OCI-LY1 (cell line): Measurements from ENCODE around the gene DENND5A.

Source experiments
- H2AFZ ChIP-seq: fragments of 200-600 bp; sonication (generic), shearing (Covaris generic); 2 replicates; pipeline ENCODE4 v1.6.0; 2014; ENCODE audit warnings: antibody characterized with exemption, mild to moderate bottlenecking, low read length
- H3F3A ChIP-seq: fragments of 200-600 bp; sonication (generic), shearing (Covaris generic); 2 replicates; pipeline ENCODE4 v1.6.0; 2014; ENCODE audit warnings: mild to moderate bottlenecking, antibody characterized with exemption, low read length, moderate library complexity; ENCODE audit not compliant: insufficient read depth
- H3K27ac ChIP-seq: fragments of 200-600 bp; sonication (generic); 2 replicates; pipeline ENCODE4 v1.5.1; 2014; ENCODE audit warnings: low read length, mixed run types, mild to moderate bottlenecking, low read depth; ENCODE audit not compliant: poor library complexity, severe bottlenecking
- H3K27me3 ChIP-seq: fragments of 200-600 bp; sonication (generic); 2 replicates; pipeline ENCODE4 v1.6.0; 2014; ENCODE audit warnings: antibody characterized with exemption, mild to moderate bottlenecking, low read length, moderate library complexity; ENCODE audit not compliant: insufficient read depth
- H3K36me3 ChIP-seq: fragments of 200-600 bp; sonication (generic); 2 replicates; pipeline ENCODE4 v1.6.1; 2014; ENCODE audit warnings: mild to moderate bottlenecking, antibody characterized with exemption, low read length, moderate library complexity, mixed read lengths; ENCODE audit not compliant: insufficient read depth
- H3K4me1 ChIP-seq: fragments of 200-600 bp; sonication (generic); 2 replicates; pipeline ENCODE4 v1.5.1; 2014; ENCODE audit warnings: mild to moderate bottlenecking, low read length, moderate library complexity; ENCODE audit not compliant: insufficient read depth, severe bottlenecking
- H3K4me2 ChIP-seq: fragments of 200-600 bp; sonication (generic), shearing (Covaris generic); 2 replicates; pipeline ENCODE4 v1.6.1; 2014; ENCODE audit warnings: low read length
- H3K4me3 ChIP-seq: fragments of 200-600 bp; sonication (generic); 2 replicates; pipeline ENCODE4 v1.5.1; 2014; ENCODE audit warnings: low read length, low read depth, mild to moderate bottlenecking, mixed read lengths; ENCODE audit not compliant: poor library complexity, severe bottlenecking
- H3K79me2 ChIP-seq: fragments of 200-600 bp; shearing (Covaris generic); 2 replicates; pipeline ENCODE4 v1.6.1; 2016; ENCODE audit warnings: mixed run types, low read length, mixed read lengths; ENCODE audit not compliant: insufficient read depth
- H3K9ac ChIP-seq: fragments of 200-600 bp; sonication (generic), shearing (Covaris generic); 2 replicates; pipeline ENCODE4 v1.6.1; 2014; ENCODE audit warnings: mild to moderate bottlenecking, low read length, mixed read lengths
- H3K9me2 ChIP-seq: fragments of 200-600 bp; sonication (generic), shearing (Covaris generic); 2 replicates; pipeline ENCODE4 v1.6.1; 2014; ENCODE audit warnings: low read depth, mild to moderate bottlenecking, low read length, mixed read lengths
- H3K9me3 ChIP-seq: fragments of 200-600 bp; shearing (Covaris generic); 2 replicates; pipeline ENCODE4 v1.6.1; 2014; ENCODE audit warnings: low read length, mixed read lengths
- H4K20me1 ChIP-seq: fragments of 200-600 bp; sonication (generic), shearing (Covaris generic); 2 replicates; pipeline ENCODE4 v1.6.0; 2016; ENCODE audit warnings: mild to moderate bottlenecking, low read length; ENCODE audit not compliant: insufficient read depth
- EZH2 ChIP-seq: fragments of 200-600 bp; sonication (generic), shearing (Covaris generic); IDR thresholded peaks from 2 replicates; pipeline ENCODE4 v1.8.0; 2017; ENCODE audit warnings: borderline replicate concordance, mixed run types, mild to moderate bottlenecking, antibody characterized with exemption, low read length, moderate library complexity, mixed read lengths
- TF ChIP-seq, protein P1 (sequence below): fragments of 200-600 bp; sonication (generic), shearing (Covaris generic); IDR thresholded peaks from 2 replicates; pipeline ENCODE4 v1.5.1; 2017; ENCODE audit warnings: mild to moderate bottlenecking, antibody characterized with exemption, low read length, moderate library complexity, mixed read lengths

The DENND5A gene

DNA sequence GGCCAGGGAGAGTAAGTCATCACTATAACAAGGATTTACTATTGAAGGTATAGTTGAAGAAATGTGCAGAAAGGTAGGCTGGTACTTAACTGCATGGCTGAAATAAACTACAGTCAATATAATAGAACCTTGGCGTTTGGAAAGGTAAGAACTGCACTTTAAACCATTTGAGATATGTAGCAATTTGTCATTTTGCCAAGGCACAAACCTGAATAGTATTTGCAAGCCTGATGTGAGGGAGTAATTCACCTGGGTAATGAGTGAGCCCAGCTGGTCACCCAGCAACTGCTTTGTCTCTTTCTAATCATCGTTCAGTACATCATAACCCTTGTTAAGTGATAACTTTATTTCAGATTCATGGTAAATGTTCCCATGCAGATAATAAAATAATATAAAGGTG is 111.5 kb downstream of the DENND5A start:
- Histone ChIP-seq H3K36me3 (no peaks in the 10 kb centered on the region), H3F3A (no peaks in the 10 kb centered on the region), H3K4me1 (no peaks in the 10 kb centered on the region), H3K9ac (no peak overlapping the region), H4K20me1 (no peaks in the 10 kb centered on the region), H3K4me3 (no peak overlapping the region), H3K9me3 (no peaks in the 10 kb centered on the region), H3K27ac (no peak overlapping the region), H3K9me2 (no peaks in the 10 kb centered on the region), H3K27me3 (no peaks in the 10 kb centered on the region), H3K79me2 (no peaks in the 10 kb centered on the region), H3K4me2 (no peak overlapping the region), H2AFZ (no peak overlapping the region)
- TF ChIP-seq EZH2 = no peak
- TF ChIP-seq, protein P1, sequence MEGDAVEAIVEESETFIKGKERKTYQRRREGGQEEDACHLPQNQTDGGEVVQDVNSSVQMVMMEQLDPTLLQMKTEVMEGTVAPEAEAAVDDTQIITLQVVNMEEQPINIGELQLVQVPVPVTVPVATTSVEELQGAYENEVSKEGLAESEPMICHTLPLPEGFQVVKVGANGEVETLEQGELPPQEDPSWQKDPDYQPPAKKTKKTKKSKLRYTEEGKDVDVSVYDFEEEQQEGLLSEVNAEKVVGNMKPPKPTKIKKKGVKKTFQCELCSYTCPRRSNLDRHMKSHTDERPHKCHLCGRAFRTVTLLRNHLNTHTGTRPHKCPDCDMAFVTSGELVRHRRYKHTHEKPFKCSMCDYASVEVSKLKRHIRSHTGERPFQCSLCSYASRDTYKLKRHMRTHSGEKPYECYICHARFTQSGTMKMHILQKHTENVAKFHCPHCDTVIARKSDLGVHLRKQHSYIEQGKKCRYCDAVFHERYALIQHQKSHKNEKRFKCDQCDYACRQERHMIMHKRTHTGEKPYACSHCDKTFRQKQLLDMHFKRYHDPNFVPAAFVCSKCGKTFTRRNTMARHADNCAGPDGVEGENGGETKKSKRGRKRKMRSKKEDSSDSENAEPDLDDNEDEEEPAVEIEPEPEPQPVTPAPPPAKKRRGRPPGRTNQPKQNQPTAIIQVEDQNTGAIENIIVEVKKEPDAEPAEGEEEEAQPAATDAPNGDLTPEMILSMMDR = no peak

GRCh38 chr11:9151631-9152030 is 113.5 kb downstream of the DENND5A start:
- H3K9me3 ChIP-seq = no peaks in the 10 kb centered on the region
- H3K4me3 ChIP-seq = no peak overlapping the region
- TF ChIP-seq, protein P1 = no peak
- no peak for TF ChIP-seq EZH2
- no peak overlapping the region for H3K27ac ChIP-seq
- H2AFZ ChIP-seq = no peak overlapping the region
- H3K9me2 ChIP-seq = no peaks in the 10 kb centered on the region
- H3K27me3 ChIP-seq = no peaks in the 10 kb centered on the region
- H3K4me1 ChIP-seq = no peaks in the 10 kb centered on the region
- no peaks in the 10 kb centered on the region for H3K36me3 ChIP-seq
- no peak overlapping the region for H3K9ac ChIP-seq
- no peak overlapping the region for H3K4me2 ChIP-seq
- no peaks in the 10 kb centered on the region for H3F3A ChIP-seq
- no peaks in the 10 kb centered on the region for H4K20me1 ChIP-seq
- no peaks in the 10 kb centered on the region for H3K79me2 ChIP-seq

- Histone ChIP-seq H3K27me3 (no peaks in the 10 kb centered on the region), H3F3A (no peaks in the 10 kb centered on the region), H3K4me3 (no peak overlapping the region), H3K9ac (no peak overlapping the region), H3K9me3 (no peaks in the 10 kb centered on the region), H3K4me2 (no peak overlapping the region), H2AFZ (no peak overlapping the region), H3K9me2 (no peaks in the 10 kb centered on the region), H3K79me2 (no peaks in the 10 kb centered on the region), H3K27ac (no peak overlapping the region), H3K4me1 (no peaks in the 10 kb centered on the region), H4K20me1 (no peaks in the 10 kb centered on the region), H3K36me3 (no peaks in the 10 kb centered on the region)
- TF ChIP-seq, protein P1 = no peak
- TF ChIP-seq EZH2 = no peak
These were observed 114.2 kb downstream of the DENND5A start for GRCh38 chr11:9150926-9151325.
